SK-N-SH (cell line): ENCODE measurements around the gene PRKCD.

ENCODE experiments used
- FOXM1 ChIP-seq: IDR thresholded peaks from 2 replicates; pipeline ENCODE4 v1.4.0; 2012; ENCODE audit warnings: low read depth, mild to moderate bottlenecking
- GABPA ChIP-seq: IDR thresholded peaks from 2 replicates; pipeline ENCODE4 v1.4.0; 2012; ENCODE audit warnings: low read depth, mild to moderate bottlenecking
- NRF1 ChIP-seq: IDR thresholded peaks from 2 replicates; pipeline ENCODE4 v1.6.1; 2012; ENCODE audit warnings: low read depth, mild to moderate bottlenecking, low read length
- POLR2AphosphoS5 ChIP-seq: IDR thresholded peaks from 2 replicates; pipeline ENCODE4 v1.6.1; 2012; ENCODE audit warnings: low read depth, low read length
- RAD21 ChIP-seq: IDR thresholded peaks from 2 replicates; pipeline ENCODE4 v1.6.1; 2012; ENCODE audit warnings: mild to moderate bottlenecking, low read length
- RCOR1 ChIP-seq: fragments of 150-350 bp; IDR thresholded peaks from 2 replicates; pipeline ENCODE4 v1.6.1; 2017; ENCODE audit warnings: antibody characterized with exemption, low read length
- RXRA ChIP-seq: IDR thresholded peaks from 2 replicates; pipeline ENCODE4 v1.4.0; 2012; ENCODE audit warnings: low read depth, mild to moderate bottlenecking, borderline replicate concordance
- TAF1 ChIP-seq: IDR thresholded peaks from 2 replicates; pipeline ENCODE4 v1.6.1; 2012; ENCODE audit warnings: low read depth, mild to moderate bottlenecking, low read length, moderate library complexity, borderline replicate concordance
- TEAD4 ChIP-seq: IDR thresholded peaks from 2 replicates; pipeline ENCODE4 v1.4.0; 2012; ENCODE audit warnings: mild to moderate bottlenecking, borderline replicate concordance; ENCODE audit not compliant: insufficient read depth
- YY1 ChIP-seq: IDR thresholded peaks from 2 replicates; pipeline ENCODE4 v1.4.0; 2012; ENCODE audit warnings: low read depth, mild to moderate bottlenecking
- TF ChIP-seq, protein P1 (sequence below): fragments of 200-600 bp; sonication (generic); IDR thresholded peaks from 2 replicates; pipeline ENCODE4 v1.6.1; 2017; ENCODE audit warnings: antibody characterized with exemption, mild to moderate bottlenecking, moderate library complexity
- TF ChIP-seq, protein P2 (sequence below): IDR thresholded peaks from 2 replicates; pipeline ENCODE4 v1.6.1; 2012; ENCODE audit warnings: mild to moderate bottlenecking, low read depth, low read length, moderate library complexity

DNA sequence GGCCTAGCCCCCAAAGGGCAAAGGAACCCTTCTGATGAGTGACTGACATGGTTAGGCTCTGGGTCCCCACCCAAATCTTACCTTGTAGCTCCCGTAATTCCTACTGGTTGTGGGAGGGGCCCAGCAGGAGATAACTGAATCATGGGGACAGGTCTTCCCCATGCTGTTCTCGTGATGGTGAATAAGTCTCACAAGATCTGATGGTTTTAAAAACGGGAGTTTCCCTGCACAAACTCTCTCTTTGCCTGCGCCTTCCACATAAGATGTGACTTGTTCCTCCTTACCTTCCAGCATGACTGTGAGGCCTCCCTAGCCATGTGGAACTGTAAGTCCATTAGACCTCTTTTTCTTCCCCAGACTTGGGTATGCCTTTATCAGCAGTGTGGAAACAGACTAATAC is 77.9 kb downstream of the PRKCD start:
- TF ChIP-seq, protein P1, sequence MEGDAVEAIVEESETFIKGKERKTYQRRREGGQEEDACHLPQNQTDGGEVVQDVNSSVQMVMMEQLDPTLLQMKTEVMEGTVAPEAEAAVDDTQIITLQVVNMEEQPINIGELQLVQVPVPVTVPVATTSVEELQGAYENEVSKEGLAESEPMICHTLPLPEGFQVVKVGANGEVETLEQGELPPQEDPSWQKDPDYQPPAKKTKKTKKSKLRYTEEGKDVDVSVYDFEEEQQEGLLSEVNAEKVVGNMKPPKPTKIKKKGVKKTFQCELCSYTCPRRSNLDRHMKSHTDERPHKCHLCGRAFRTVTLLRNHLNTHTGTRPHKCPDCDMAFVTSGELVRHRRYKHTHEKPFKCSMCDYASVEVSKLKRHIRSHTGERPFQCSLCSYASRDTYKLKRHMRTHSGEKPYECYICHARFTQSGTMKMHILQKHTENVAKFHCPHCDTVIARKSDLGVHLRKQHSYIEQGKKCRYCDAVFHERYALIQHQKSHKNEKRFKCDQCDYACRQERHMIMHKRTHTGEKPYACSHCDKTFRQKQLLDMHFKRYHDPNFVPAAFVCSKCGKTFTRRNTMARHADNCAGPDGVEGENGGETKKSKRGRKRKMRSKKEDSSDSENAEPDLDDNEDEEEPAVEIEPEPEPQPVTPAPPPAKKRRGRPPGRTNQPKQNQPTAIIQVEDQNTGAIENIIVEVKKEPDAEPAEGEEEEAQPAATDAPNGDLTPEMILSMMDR, result no peak
- TF ChIP-seq, protein P2, sequence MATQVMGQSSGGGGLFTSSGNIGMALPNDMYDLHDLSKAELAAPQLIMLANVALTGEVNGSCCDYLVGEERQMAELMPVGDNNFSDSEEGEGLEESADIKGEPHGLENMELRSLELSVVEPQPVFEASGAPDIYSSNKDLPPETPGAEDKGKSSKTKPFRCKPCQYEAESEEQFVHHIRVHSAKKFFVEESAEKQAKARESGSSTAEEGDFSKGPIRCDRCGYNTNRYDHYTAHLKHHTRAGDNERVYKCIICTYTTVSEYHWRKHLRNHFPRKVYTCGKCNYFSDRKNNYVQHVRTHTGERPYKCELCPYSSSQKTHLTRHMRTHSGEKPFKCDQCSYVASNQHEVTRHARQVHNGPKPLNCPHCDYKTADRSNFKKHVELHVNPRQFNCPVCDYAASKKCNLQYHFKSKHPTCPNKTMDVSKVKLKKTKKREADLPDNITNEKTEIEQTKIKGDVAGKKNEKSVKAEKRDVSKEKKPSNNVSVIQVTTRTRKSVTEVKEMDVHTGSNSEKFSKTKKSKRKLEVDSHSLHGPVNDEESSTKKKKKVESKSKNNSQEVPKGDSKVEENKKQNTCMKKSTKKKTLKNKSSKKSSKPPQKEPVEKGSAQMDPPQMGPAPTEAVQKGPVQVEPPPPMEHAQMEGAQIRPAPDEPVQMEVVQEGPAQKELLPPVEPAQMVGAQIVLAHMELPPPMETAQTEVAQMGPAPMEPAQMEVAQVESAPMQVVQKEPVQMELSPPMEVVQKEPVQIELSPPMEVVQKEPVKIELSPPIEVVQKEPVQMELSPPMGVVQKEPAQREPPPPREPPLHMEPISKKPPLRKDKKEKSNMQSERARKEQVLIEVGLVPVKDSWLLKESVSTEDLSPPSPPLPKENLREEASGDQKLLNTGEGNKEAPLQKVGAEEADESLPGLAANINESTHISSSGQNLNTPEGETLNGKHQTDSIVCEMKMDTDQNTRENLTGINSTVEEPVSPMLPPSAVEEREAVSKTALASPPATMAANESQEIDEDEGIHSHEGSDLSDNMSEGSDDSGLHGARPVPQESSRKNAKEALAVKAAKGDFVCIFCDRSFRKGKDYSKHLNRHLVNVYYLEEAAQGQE, result no peak
- TF ChIP-seq RCOR1, result no peak
- TF ChIP-seq RAD21, result no peak
- no peak for TF ChIP-seq FOXM1
- no peak for TF ChIP-seq YY1
- TF ChIP-seq TEAD4, result no peak
- no peak for TF ChIP-seq RXRA
- TF ChIP-seq GABPA, result no peak
- no peak for TF ChIP-seq POLR2AphosphoS5
- TF ChIP-seq NRF1, result no peak
- TF ChIP-seq TAF1, result no peak
